ENCODE measurements around the gene KCNJ13. TPM values are rescaled to one million over a fixed set of nuclear protein-coding genes. Genes with fewer than 3 reads are reported as not detected.
"Not testable (repeated sequence)": the region's sequence is repeated elsewhere in the genome, so short reads cannot be mapped to it uniquely, and the experiment has no call there.

The KCNJ13 gene
- polyA plus RNA-seq, 2 of the 4 experiments (the other 2 are of a cell fraction), result not detected

GRCh38 chr2:232721882-232722281 lies 54.5 kb downstream of the KCNJ13 start:
- FAIRE-seq (no peak), DNase-seq (ENCODE audit: low read depth in 1 of 2, low spot score in 1 of 2) (no peak), ATAC-seq (no peak)
- WGBS (ENCODE audit: missing lambda C conversion rate), result 94% methylated on average over 2 of the region's 2 CpGs
- Histone ChIP-seq H3K27ac (no peak overlapping the region), H3K4me3 (no peak overlapping the region), H3K4me2 (no peak overlapping the region), H3K4me1 (no peaks in the 10 kb centered on the region), H3K9me3 (no peaks in the 10 kb centered on the region)
- POLR2A ChIA-PET, result no interaction called here
- TF ChIP-seq MAX (IDR thresholded peaks at IDR 0.05) (no peak), FOSB (CRISPR knock-in tag; IDR thresholded peaks at IDR 0.05) (no peak), NPAS2 (CRISPR knock-in tag; IDR thresholded peaks at IDR 0.05; ENCODE audit: borderline replicate concordance) (no peak), HDAC2 (IDR thresholded peaks at IDR 0.05) (no peak), RNF2 (IDR thresholded peaks at IDR 0.05; ENCODE audit: borderline replicate concordance, low read depth) (no peak), POLR2AphosphoS2 (conservative IDR thresholded peaks at IDR 0.05; ENCODE audit: low read length) (no peak), CBX8 (IDR thresholded peaks at IDR 0.05) (no peak), E2F6 (IDR thresholded peaks at IDR 0.05; ENCODE audit: borderline replicate concordance, low read depth) (no peak), RARB (CRISPR knock-in tag; IDR thresholded peaks at IDR 0.05) (no peak), ESRRA (IDR thresholded peaks at IDR 0.05; ENCODE audit: borderline replicate concordance, low read length) (no peak), FOXS1 (CRISPR knock-in tag; IDR thresholded peaks at IDR 0.05) (no peak)
- CTCF ChIA-PET, result no interaction called here

- no peak overlapping the region for H3K4me2 ChIP-seq
- ChIA-PET POLR2A (no interaction called here), CTCF (no interaction called here)
- DNase-seq (ENCODE audit: low read depth in 1 of 2, low spot score in 1 of 2) (no peak), ATAC-seq (no peak), FAIRE-seq (no peak)
- no peaks in the 10 kb centered on the region for H3K4me1 ChIP-seq
- no peak overlapping the region for H3K4me3 ChIP-seq
- TF ChIP-seq CBX8 (IDR thresholded peaks at IDR 0.05) (no peak), HEYL (CRISPR knock-in tag; IDR thresholded peaks at IDR 0.05) (no peak), SREBF2 (IDR thresholded peaks at IDR 0.05) (no peak), HES2 (IDR thresholded peaks at IDR 0.05) (no peak), HOXA7 (CRISPR knock-in tag; IDR thresholded peaks at IDR 0.05) (no peak), HDAC2 (IDR thresholded peaks at IDR 0.05) (no peak), MAZ (IDR thresholded peaks at IDR 0.05; ENCODE audit: borderline replicate concordance, low read depth, low read length) (no peak), NFE2L2 (conservative IDR thresholded peaks at IDR 0.05; ENCODE audit: low read length) (no peak), POLR2A (IDR thresholded peaks at IDR 0.05; ENCODE audit: low read length) (no peak), BCL3 (IDR thresholded peaks at IDR 0.05) (no peak), CHD4 (IDR thresholded peaks at IDR 0.05; ENCODE audit: borderline replicate concordance) (no peak), E2F6 (IDR thresholded peaks at IDR 0.05; ENCODE audit: borderline replicate concordance, low read depth) (no peak), JUN (IDR thresholded peaks at IDR 0.05) (no peak), RNF2 (IDR thresholded peaks at IDR 0.05; ENCODE audit: borderline replicate concordance, low read depth) (no peak), ZFP36 (IDR thresholded peaks at IDR 0.05; ENCODE audit: borderline replicate concordance, partially characterized antibody) (no peak)
- H3K27ac ChIP-seq, result no peak overlapping the region
- no peaks in the 10 kb centered on the region for H3K9me3 ChIP-seq
- WGBS (ENCODE audit: missing lambda C conversion rate), result 78% methylated on average over 2 of the region's 2 CpGs
Measured at GRCh38 chr2:232721261-232721660, 55.1 kb downstream of the KCNJ13 start.

GRCh38 chr2:232720056-232720455 lies 56.3 kb downstream of the KCNJ13 start:
- H3K27ac ChIP-seq; FAIRE-seq; H3K4me2 ChIP-seq; DNase-seq (ENCODE audit: low read depth in 1 of 2, low spot score in 1 of 2); ATAC-seq; H3K4me3 ChIP-seq; POLR2A ChIA-PET; H3K4me1 ChIP-seq; H3K9me3 ChIP-seq: not testable (repeated sequence)
- CTCF ChIA-PET, result interaction anchor here (1.1 to 2.6 kb wide), 2 partner anchors 8 to 12 kb away, joined by 3 to 8 read pairs; no protein-coding TSS in a partner anchor

Small RNA genes lying within 50 kb of the gene (small RNA-seq; reads per million reads assigned to genes)
- 0 reads per million in 6 experiments for gene RNU6-107P

Other genes starting within 250 kb of the KCNJ13 start
- gene CHRNG, start 236.9 kb downstream of the KCNJ13 start, polyA plus RNA-seq (2011; rRNA removed), result not detected in 2 replicates
- gene CHRNG, start 236.9 kb downstream of the KCNJ13 start, polyA plus RNA-seq (2017; fragmentation: RNase III; extraction: RNeasy Plus Mini Kit Qiagen cat#74134 plus additional on column Dnase treatment), result not detected in 3 replicates
- 7.4 and 10.5 TPM in 2 replicates for gene TIGD1, start 226.0 kb downstream of the KCNJ13 start, polyA plus RNA-seq (2011; rRNA removed)
- gene TIGD1, start 226.0 kb downstream of the KCNJ13 start, polyA plus RNA-seq (2017; fragmentation: RNase III; extraction: RNeasy Plus Mini Kit Qiagen cat#74134 plus additional on column Dnase treatment), result 5.7 to 5.9 TPM (median 5.7 TPM) in 3 replicates
- gene EIF4E2, start 225.9 kb downstream of the KCNJ13 start, polyA plus RNA-seq (2011; rRNA removed), result 49.1 and 51.4 TPM in 2 replicates
- gene EIF4E2, start 225.9 kb downstream of the KCNJ13 start, polyA plus RNA-seq (2017; fragmentation: RNase III; extraction: RNeasy Plus Mini Kit Qiagen cat#74134 plus additional on column Dnase treatment), result 177 to 234 TPM (median 197 TPM) in 3 replicates
- 2.3 and 2.6 TPM in 2 replicates for gene EFHD1, start 143.0 kb downstream of the KCNJ13 start, polyA plus RNA-seq (2011; rRNA removed)
- gene EFHD1, start 143.0 kb downstream of the KCNJ13 start, polyA plus RNA-seq (2017; fragmentation: RNase III; extraction: RNeasy Plus Mini Kit Qiagen cat#74134 plus additional on column Dnase treatment), result 1.3 to 1.5 TPM (median 1.4 TPM) in 3 replicates
- 46.3 and 46.9 TPM in 2 replicates for gene GIGYF2, start 79.2 kb downstream of the KCNJ13 start, polyA plus RNA-seq (2011; rRNA removed)
- 28.8 to 31.9 TPM (median 31.2 TPM) in 3 replicates for gene GIGYF2, start 79.2 kb downstream of the KCNJ13 start, polyA plus RNA-seq (2017; fragmentation: RNase III; extraction: RNeasy Plus Mini Kit Qiagen cat#74134 plus additional on column Dnase treatment)
- gene SNORC, start 93.7 kb upstream of the KCNJ13 start, polyA plus RNA-seq (2011; rRNA removed), result 8.5 and 9.1 TPM in 2 replicates
- 7.0 to 8.4 TPM (median 7.2 TPM) in 3 replicates for gene SNORC, start 93.7 kb upstream of the KCNJ13 start, polyA plus RNA-seq (2017; fragmentation: RNase III; extraction: RNeasy Plus Mini Kit Qiagen cat#74134 plus additional on column Dnase treatment)
- 9.7 and 10.2 TPM in 2 replicates for gene NGEF, start 236.7 kb upstream of the KCNJ13 start, polyA plus RNA-seq (2011; rRNA removed)
- gene NGEF, start 236.7 kb upstream of the KCNJ13 start, polyA plus RNA-seq (2017; fragmentation: RNase III; extraction: RNeasy Plus Mini Kit Qiagen cat#74134 plus additional on column Dnase treatment), result 5.9 to 8.1 TPM (median 7.6 TPM) in 3 replicates

Data from A549 (cell line).